ENCODE results near the gene GAS1. TPM values are rescaled to one million over a fixed set of nuclear protein-coding genes. Genes with fewer than 3 reads are reported as not detected.

GAS1 gene
- total RNA-seq, 2 experiments from 2014 or later: 0.59 to 0.69 TPM

DNA sequence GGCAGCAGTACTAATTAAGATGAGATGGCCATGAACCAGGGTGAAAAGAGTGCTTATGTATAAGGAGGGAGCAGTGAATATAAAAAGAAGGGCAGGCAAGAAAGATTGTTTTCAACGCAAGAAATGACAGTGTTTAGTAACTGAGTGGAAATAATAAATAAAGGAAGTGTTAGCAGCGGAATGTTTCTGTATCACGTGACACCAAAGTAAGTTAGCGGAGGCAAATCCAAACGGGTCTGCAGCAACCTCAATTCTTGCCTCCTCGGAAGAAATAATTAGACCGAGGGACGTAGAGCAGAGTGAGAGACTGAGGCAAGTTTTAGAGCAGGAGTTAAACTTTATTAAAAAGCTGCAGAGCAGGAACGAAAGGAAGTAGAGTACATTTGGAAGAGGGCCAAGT lies 15.4 kb upstream of the GAS1 start:
- TF ChIP-seq, protein P1, sequence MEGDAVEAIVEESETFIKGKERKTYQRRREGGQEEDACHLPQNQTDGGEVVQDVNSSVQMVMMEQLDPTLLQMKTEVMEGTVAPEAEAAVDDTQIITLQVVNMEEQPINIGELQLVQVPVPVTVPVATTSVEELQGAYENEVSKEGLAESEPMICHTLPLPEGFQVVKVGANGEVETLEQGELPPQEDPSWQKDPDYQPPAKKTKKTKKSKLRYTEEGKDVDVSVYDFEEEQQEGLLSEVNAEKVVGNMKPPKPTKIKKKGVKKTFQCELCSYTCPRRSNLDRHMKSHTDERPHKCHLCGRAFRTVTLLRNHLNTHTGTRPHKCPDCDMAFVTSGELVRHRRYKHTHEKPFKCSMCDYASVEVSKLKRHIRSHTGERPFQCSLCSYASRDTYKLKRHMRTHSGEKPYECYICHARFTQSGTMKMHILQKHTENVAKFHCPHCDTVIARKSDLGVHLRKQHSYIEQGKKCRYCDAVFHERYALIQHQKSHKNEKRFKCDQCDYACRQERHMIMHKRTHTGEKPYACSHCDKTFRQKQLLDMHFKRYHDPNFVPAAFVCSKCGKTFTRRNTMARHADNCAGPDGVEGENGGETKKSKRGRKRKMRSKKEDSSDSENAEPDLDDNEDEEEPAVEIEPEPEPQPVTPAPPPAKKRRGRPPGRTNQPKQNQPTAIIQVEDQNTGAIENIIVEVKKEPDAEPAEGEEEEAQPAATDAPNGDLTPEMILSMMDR (IDR thresholded peaks at IDR 0.05): no peak
- ATAC-seq (ENCODE audit: poor library complexity) (no peak), DNase-seq (no peak)
- H3K36me3 ChIP-seq (ENCODE audit: insufficient read depth, low read length): no peaks in the 10 kb centered on the region
- ChIA-PET POLR2A (no interaction called here), CTCF (no interaction called here)
- H3K9me3 ChIP-seq (ENCODE audit: control insufficient read depth in 1 of 2, insufficient read depth in 1 of 2, low read length in 2 of 2): no peaks in the 10 kb centered on the region
- peaks cover 6 to 10% of the 10 kb centered on the region in 2 experiments for H3K27me3 ChIP-seq (ENCODE audit: control insufficient read depth in 1 of 2, insufficient read depth in 2 of 2, low read length in 2 of 2)
- no peaks in the 10 kb centered on the region for H3K36me3 Mint-ChIP-seq (ENCODE audit: low read depth)
- H3K27ac ChIP-seq (ENCODE audit: low read depth in 1 of 2, low read length in 2 of 2): no peak overlapping the region
- peaks cover 25% of the 10 kb centered on the region for H3K27me3 Mint-ChIP-seq
- H3K4me3 ChIP-seq (ENCODE audit: low read length): no peak overlapping the region
- H3K27ac Mint-ChIP-seq: no peak overlapping the region
- no peak overlapping the region for H3K4me3 Mint-ChIP-seq
- H3K4me1 Mint-ChIP-seq (ENCODE audit: low read depth): no peaks in the 10 kb centered on the region
- no peaks in the 10 kb centered on the region for H3K4me1 ChIP-seq (ENCODE audit: insufficient read depth, low read length)
- H3K9me3 Mint-ChIP-seq: no peaks in the 10 kb centered on the region
- intact Hi-C loops (cut with DNase I, micrococcal nuclease): no loop called here

DNA sequence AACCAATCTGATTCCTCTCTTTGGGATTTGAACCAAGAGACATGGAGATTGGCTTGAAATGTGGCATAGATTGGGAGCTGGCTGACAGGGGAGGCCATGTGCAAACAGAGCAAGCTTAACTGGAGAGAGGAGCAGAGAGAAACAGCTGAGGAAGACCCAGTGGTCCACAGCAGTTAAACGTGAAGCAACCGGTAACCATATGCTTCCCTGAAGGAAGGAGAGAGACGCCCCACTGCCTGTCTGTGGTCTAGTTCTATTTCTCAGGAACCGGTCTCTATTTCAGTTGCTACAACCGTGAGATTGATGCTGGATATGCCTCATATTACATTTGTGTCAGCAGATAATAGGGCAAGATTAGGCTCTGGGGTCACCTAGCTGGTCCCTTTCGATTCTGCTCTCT lies 13.6 kb upstream of the GAS1 start:
- H3K9me3 Mint-ChIP-seq: no peaks in the 10 kb centered on the region
- POLR2A ChIA-PET: no interaction called here
- TF ChIP-seq, protein P1 (IDR thresholded peaks at IDR 0.05): no peak

DNA sequence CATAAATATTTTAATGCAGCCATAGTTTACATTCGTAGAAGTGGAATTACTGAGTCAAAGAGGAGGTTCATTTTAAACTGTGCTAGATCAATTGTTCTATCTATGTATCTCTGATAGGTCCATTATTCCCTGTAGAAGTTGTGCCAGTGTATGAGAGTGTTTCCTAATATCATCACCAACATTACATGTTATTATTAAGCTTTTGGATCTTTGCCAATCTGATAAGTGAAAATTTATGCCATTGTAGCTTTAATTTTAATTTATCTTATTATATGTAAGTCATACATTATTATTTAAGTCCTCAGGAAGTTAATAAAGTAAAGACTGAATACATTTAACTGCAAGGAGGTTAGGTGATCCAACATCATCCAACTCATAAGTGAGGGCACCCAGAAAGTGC lies 10.9 kb upstream of the GAS1 start:
- H3K27me3 ChIP-seq (ENCODE audit: control insufficient read depth in 1 of 2, insufficient read depth in 2 of 2, low read length in 2 of 2): peaks cover 6 to 10% of the 10 kb centered on the region in 2 experiments
- Mint-ChIP-seq H3K36me3 (ENCODE audit: low read depth) (no peaks in the 10 kb centered on the region), H3K4me1 (ENCODE audit: low read depth) (no peaks in the 10 kb centered on the region), H3K27me3 (peaks cover 35% of the 10 kb centered on the region), H3K9me3 (no peaks in the 10 kb centered on the region), H3K27ac (no peak overlapping the region), H3K4me3 (no peak overlapping the region)
- intact Hi-C loops (cut with DNase I, micrococcal nuclease): no loop called here
- H3K9me3 ChIP-seq (ENCODE audit: control insufficient read depth in 1 of 2, insufficient read depth in 1 of 2, low read length in 2 of 2): no peaks in the 10 kb centered on the region
- no peak for ATAC-seq (ENCODE audit: poor library complexity)
- ChIA-PET CTCF (interaction anchor here (0.6 kb wide), 1 partner anchor 757 kb away, joined by 3 read pairs; no protein-coding TSS in a partner anchor), POLR2A (no interaction called here)
- H3K27ac ChIP-seq (ENCODE audit: low read depth in 1 of 2, low read length in 2 of 2): no peak overlapping the region
- no peaks in the 10 kb centered on the region for H3K36me3 ChIP-seq (ENCODE audit: insufficient read depth, low read length)
- DNase-seq: no peak
- no peaks in the 10 kb centered on the region for H3K4me1 ChIP-seq (ENCODE audit: insufficient read depth, low read length)
- no peak overlapping the region for H3K4me3 ChIP-seq (ENCODE audit: low read length)
- TF ChIP-seq, protein P1 (IDR thresholded peaks at IDR 0.05): no peak

More for the DNA sequence above, 13.6 kb upstream of the GAS1 start:
- DNase-seq (no peak), ATAC-seq (ENCODE audit: poor library complexity) (no peak)
- Mint-ChIP-seq H3K27ac (no peak overlapping the region), H3K36me3 (ENCODE audit: low read depth) (no peaks in the 10 kb centered on the region), H3K27me3 (peaks cover 25% of the 10 kb centered on the region), H3K4me3 (no peak overlapping the region), H3K4me1 (ENCODE audit: low read depth) (no peaks in the 10 kb centered on the region)
- H3K27ac ChIP-seq (ENCODE audit: low read depth in 1 of 2, low read length in 2 of 2): no peak overlapping the region
- no peaks in the 10 kb centered on the region for H3K9me3 ChIP-seq (ENCODE audit: control insufficient read depth in 1 of 2, insufficient read depth in 1 of 2, low read length in 2 of 2)
- H3K36me3 ChIP-seq (ENCODE audit: insufficient read depth, low read length): no peaks in the 10 kb centered on the region
- no peak overlapping the region for H3K4me3 ChIP-seq (ENCODE audit: low read length)
- H3K27me3 ChIP-seq (ENCODE audit: control insufficient read depth in 1 of 2, insufficient read depth in 2 of 2, low read length in 2 of 2): peaks cover 6 to 10% of the 10 kb centered on the region in 2 experiments
- CTCF ChIA-PET: interaction anchor here (1.4 kb wide), 1 partner anchor 13 kb away, joined by 5 read pairs; no protein-coding TSS in a partner anchor
- H3K4me1 ChIP-seq (ENCODE audit: insufficient read depth, low read length): no peaks in the 10 kb centered on the region
- intact Hi-C loops (cut with DNase I, micrococcal nuclease): no loop called here
